Vagina (tissue), 2 donors: ENCODE measurements around the gene DKK1. TPM values are rescaled to one million over a fixed set of nuclear protein-coding genes. Genes with fewer than 3 reads are reported as not detected.

Experiments used
- DNase-seq, 2 donors: peaks; one replicate each; pipeline ENCODE4 v3.0.0-alpha.2; 2017; ENCODE audit errors: extremely low spot score in 2 of 2
- H3K27ac ChIP-seq: fragments of 200-600 bp; sonication (generic); one replicate; pipeline ENCODE4 v1.5.1; 2019
- H3K27me3 ChIP-seq: fragments of 200-600 bp; sonication (generic); one replicate; pipeline ENCODE4 v1.5.1; 2019
- H3K36me3 ChIP-seq, 2 donors: fragments of 200-600 bp; sonication (generic); one replicate each; pipeline ENCODE4 v1.5.1; 2017 to 2019
- H3K4me1 ChIP-seq: fragments of 200-600 bp; sonication (generic); one replicate; pipeline ENCODE4 v1.5.1; 2019
- H3K4me3 ChIP-seq, 2 donors: fragments of 200-600 bp; sonication (generic); 1 replicate in 1 of 2; 2 replicates in 1 of 2; pipeline ENCODE4 v1.5.1; 2016 to 2019
- H3K9me3 ChIP-seq: fragments of 200-600 bp; sonication (generic); one replicate; pipeline ENCODE4 v1.5.1; 2019
- CTCF ChIP-seq, 3 experiments: fragments of 450-650 bp in 2 of 3; fragments of 200-600 bp in 1 of 3; sonication (generic) in 1 of 3; IDR thresholded peaks; one replicate each; pipeline ENCODE4 v1.5.1; 2017 to 2019; ENCODE audit warnings: antibody characterized with exemption in 3 of 3, mild to moderate bottlenecking in 2 of 3, moderate library complexity in 2 of 3
- POLR2A ChIP-seq, 2 donors: fragments of 450-650 bp; IDR thresholded peaks; one replicate each; pipeline ENCODE4 v1.6.1; 2017; ENCODE audit warnings: antibody characterized with exemption in 2 of 2, mild to moderate bottlenecking in 2 of 2, moderate library complexity in 2 of 2
- POLR2AphosphoS5 ChIP-seq, 2 donors: sonication (generic); formaldehyde crosslinking; IDR thresholded peaks; one replicate each; pipeline ENCODE4 v1.9.0; 2017; ENCODE audit warnings: antibody characterized with exemption in 2 of 2, mild to moderate bottlenecking in 2 of 2, low read depth in 1 of 2; ENCODE audit not compliant: insufficient read depth in 1 of 2
- intact Hi-C: fragments of 100-400 bp; cut with DNase I; formaldehyde crosslinking; loops from one replicate; pipeline ENCODE4 v1.15.1; 2023
- total RNA-seq: library from RNA; depleted of rRNA; stranded (reverse); fragments of >200 nt; gene quantifications from one replicate; pipeline ENCODE4 v1.2.3, GENCODE V29; 2016

Gene DKK1
- total RNA-seq, 1 donor from 2014 or later = 14.0 TPM

GRCh38 chr10:52283174-52283573, 30.9 kb upstream of the DKK1 start:
- TF ChIP-seq POLR2A (IDR thresholded peaks at IDR 0.05) (no peak), CTCF (IDR thresholded peaks at IDR 0.05) (no peak), POLR2AphosphoS5 (IDR thresholded peaks at IDR 0.05; ENCODE audit: insufficient read depth in 1 of 2, low read depth in 1 of 2) (no peak)
- no peak for DNase-seq
- intact Hi-C loops = no loop called here
- H3K4me1 ChIP-seq = no peaks in the 10 kb centered on the region
- no peaks in the 10 kb centered on the region for H3K9me3 ChIP-seq
- H3K4me3 ChIP-seq = no peak overlapping the region
- no peaks in the 10 kb centered on the region for H3K27me3 ChIP-seq
- H3K27ac ChIP-seq = no peak overlapping the region
- H3K36me3 ChIP-seq = no peaks in the 10 kb centered on the region

GRCh38 chr10:52284416-52285013, 29.6 kb upstream of the DKK1 start:
- no peak for TF ChIP-seq POLR2AphosphoS5 (IDR thresholded peaks at IDR 0.05; ENCODE audit: insufficient read depth in 1 of 2, low read depth in 1 of 2)
- TF ChIP-seq POLR2A (IDR thresholded peaks at IDR 0.05) = no peak
- TF ChIP-seq CTCF (IDR thresholded peaks at IDR 0.05) = no peak
- H3K9me3 ChIP-seq = no peaks in the 10 kb centered on the region
- H3K27me3 ChIP-seq = no peaks in the 10 kb centered on the region
- no peak for DNase-seq
- intact Hi-C loops = no loop called here
- H3K36me3 ChIP-seq = no peaks in the 10 kb centered on the region
- no peaks in the 10 kb centered on the region for H3K4me1 ChIP-seq
- no peak overlapping the region for H3K27ac ChIP-seq
- no peak overlapping the region for H3K4me3 ChIP-seq

GRCh38 chr10:52287866-52288265, 26.2 kb upstream of the DKK1 start:
- Histone ChIP-seq H3K36me3 (no peaks in the 10 kb centered on the region), H3K4me3 (no peak overlapping the region), H3K4me1 (no peaks in the 10 kb centered on the region), H3K27me3 (no peaks in the 10 kb centered on the region), H3K9me3 (no peaks in the 10 kb centered on the region), H3K27ac (no peak overlapping the region)
- TF ChIP-seq POLR2A (IDR thresholded peaks at IDR 0.05) (no peak), CTCF (IDR thresholded peaks at IDR 0.05) (no peak), POLR2AphosphoS5 (IDR thresholded peaks at IDR 0.05; ENCODE audit: insufficient read depth in 1 of 2, low read depth in 1 of 2) (no peak)
- intact Hi-C loops = no loop called here
- DNase-seq = no peak

GRCh38 chr10:52297747-52298146, 16.3 kb upstream of the DKK1 start:
- Histone ChIP-seq H3K27me3 (no peaks in the 10 kb centered on the region), H3K27ac (no peak overlapping the region), H3K9me3 (no peaks in the 10 kb centered on the region), H3K4me3 (no peak overlapping the region), H3K4me1 (no peaks in the 10 kb centered on the region), H3K36me3 (no peaks in the 10 kb centered on the region)
- DNase-seq = no peak
- TF ChIP-seq POLR2A (IDR thresholded peaks at IDR 0.05) = no peak
- intact Hi-C loops = no loop called here

GRCh38 chr10:52300599-52301277, 13.3 kb upstream of the DKK1 start:
- H3K27ac ChIP-seq = no peak overlapping the region
- H3K9me3 ChIP-seq = no peaks in the 10 kb centered on the region
- H3K4me1 ChIP-seq = no peaks in the 10 kb centered on the region
- no peaks in the 10 kb centered on the region for H3K36me3 ChIP-seq
- no peak for DNase-seq
- no peak for TF ChIP-seq CTCF (IDR thresholded peaks at IDR 0.05)
- TF ChIP-seq POLR2A (IDR thresholded peaks at IDR 0.05) = no peak
- no peak for TF ChIP-seq POLR2AphosphoS5 (IDR thresholded peaks at IDR 0.05; ENCODE audit: insufficient read depth in 1 of 2, low read depth in 1 of 2)
- intact Hi-C loops = no loop called here
- no peak overlapping the region for H3K4me3 ChIP-seq
- no peaks in the 10 kb centered on the region for H3K27me3 ChIP-seq
